WI38 (cell line): ENCODE data around the gene CD22.

Source experiments
- H3K4me3 ChIP-seq: 2 replicates; pipeline ENCODE4 v1.5.1; 2011; ENCODE audit warnings: low read depth, mild to moderate bottlenecking, control low read depth, low read length
- CTCF ChIP-seq: IDR thresholded peaks from 2 replicates; pipeline ENCODE4 v1.5.1; 2012; ENCODE audit warnings: low read depth, mild to moderate bottlenecking, control low read depth, low read length

The CD22 gene

GRCh38 chr19:35296644-35297514 lies 32.1 kb upstream of the CD22 start:
- H3K4me3 ChIP-seq = no peak overlapping the region
- no peak for TF ChIP-seq CTCF

GRCh38 chr19:35297515-35297848 lies 31.5 kb upstream of the CD22 start:
- H3K4me3 ChIP-seq = no peak overlapping the region
- no peak for TF ChIP-seq CTCF

- no peak for TF ChIP-seq CTCF
- no peak overlapping the region for H3K4me3 ChIP-seq
Observed at GRCh38 chr19:35297922-35298321, 31.1 kb upstream of the CD22 start.

GRCh38 chr19:35298561-35298972 lies 30.4 kb upstream of the CD22 start:
- TF ChIP-seq CTCF = no peak
- H3K4me3 ChIP-seq = no peak overlapping the region

- no peak for TF ChIP-seq CTCF
- no peak overlapping the region for H3K4me3 ChIP-seq
Observed at GRCh38 chr19:35299523-35300338, 29.3 kb upstream of the CD22 start.

- no peak for TF ChIP-seq CTCF
- H3K4me3 ChIP-seq = no peak overlapping the region
Observed at GRCh38 chr19:35300339-35300649, 28.7 kb upstream of the CD22 start.

GRCh38 chr19:35301961-35302360 lies 27.0 kb upstream of the CD22 start:
- TF ChIP-seq CTCF = no peak
- H3K4me3 ChIP-seq = no peak overlapping the region
